Activated CD4-positive, alpha-beta memory T cell treated with anti-CD3 and anti-CD28 coated beads for 36 hours (primary cell): ENCODE results near the gene CUBN. TPM values are rescaled to one million over a fixed set of nuclear protein-coding genes. Genes with fewer than 3 reads are reported as not detected.
A peak's percentile ranks its signal among the peaks of the same experiment; 100 is the strongest.

ENCODE experiments used
- CTCF ChIA-PET: fragments of 350-600 bp; sonication (Branson Sonifier 250); formaldehyde crosslinking; loops from one replicate; lab custom pipeline; 2021; ENCODE audit warnings: antibody characterized with exemption, inconsistent platforms; lab: Charles Lee
- POLR2A ChIA-PET: fragments of 350-600 bp; sonication (Branson Sonifier 250); formaldehyde crosslinking; loops from one replicate; lab custom pipeline; 2021; ENCODE audit warnings: antibody characterized with exemption; lab: Charles Lee
- DNase-seq: peaks from one replicate; pipeline ENCODE4 v3.0.0-alpha.2; 2020
- H3K27ac Mint-ChIP-seq: one replicate; pipeline ENCODE4 v1.8.0; 2021; ENCODE audit warnings: mixed read lengths
- H3K27me3 Mint-ChIP-seq: one replicate; pipeline ENCODE4 v1.8.0; 2021; ENCODE audit warnings: mixed read lengths
- H3K36me3 Mint-ChIP-seq: one replicate; pipeline ENCODE4 v1.8.0; 2021; ENCODE audit warnings: mixed read lengths
- H3K4me1 Mint-ChIP-seq: one replicate; pipeline ENCODE4 v1.8.0; 2021; ENCODE audit warnings: low read depth, mixed read lengths
- H3K4me3 Mint-ChIP-seq: one replicate; pipeline ENCODE4 v1.8.0; 2021; ENCODE audit warnings: mild to moderate bottlenecking, mixed read lengths
- H3K9me3 Mint-ChIP-seq: one replicate; pipeline ENCODE4 v1.8.0; 2021; ENCODE audit warnings: mixed read lengths
- intact Hi-C: fragments of 100-400 bp; cut with micrococcal nuclease; formaldehyde crosslinking; loops from one replicate; pipeline ENCODE4 v1.15.1; 2023
- total RNA-seq, 2 experiments: library from RNA; stranded (reverse); gene quantifications; one replicate each; pipeline ENCODE4 v1.2.3, GENCODE V29; 2021

CUBN gene
- total RNA-seq, 2 experiments from 2014 or later, result 0.24 to 0.31 TPM

DNA sequence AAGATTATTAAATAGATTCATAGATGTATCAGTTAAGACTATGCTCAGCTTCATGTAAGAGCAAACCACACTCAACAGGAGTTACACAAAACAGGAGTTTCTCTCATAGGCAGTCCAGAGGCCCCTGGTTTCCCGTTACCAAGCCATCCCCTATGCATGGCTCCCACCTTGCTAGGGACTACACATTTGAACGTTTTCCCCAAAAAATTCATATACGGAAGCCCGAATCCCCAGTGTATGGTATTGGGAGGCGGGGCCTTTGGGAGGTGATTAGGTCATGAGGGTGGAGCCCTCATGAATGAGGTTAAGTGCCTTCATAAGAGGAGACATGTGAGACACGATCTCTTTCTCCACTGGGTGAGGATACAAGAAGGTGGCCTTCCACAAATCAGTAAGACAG lies 341.5 kb downstream of the CUBN start:
- ChIA-PET POLR2A (interaction anchor here (0.6 to 1.1 kb wide), 2 partner anchors 29 to 830 kb away, joined by 3 read pairs; partner anchors contain the start of gene RSU1), CTCF (interaction anchor here (0.7 to 1.5 kb wide), 2 partner anchors 9 to 30 kb away, joined by 3 read pairs; partner anchors contain the start of gene RSU1)
- Mint-ChIP-seq H3K27ac (peak overlapping the region; percentile 86), H3K4me3 (peak overlapping the region; percentile 59), H3K36me3 (peaks cover 22% of the 10 kb centered on the region), H3K9me3 (peaks cover 2% of the 10 kb centered on the region), H3K4me1 (peaks cover 27% of the 10 kb centered on the region), H3K27me3 (no peaks in the 10 kb centered on the region)
- intact Hi-C loops, result no loop called here
- DNase-seq, result peak; percentile 51

- ChIA-PET CTCF (interaction anchor here (1.1 kb wide), 1 partner anchor 30 kb away, joined by 3 read pairs; the partner anchor contains the start of gene RSU1), POLR2A (interaction anchor here (1.1 kb wide), 1 partner anchor 30 kb away, joined by 3 read pairs; the partner anchor contains the start of gene RSU1)
- Mint-ChIP-seq H3K27me3 (no peaks in the 10 kb centered on the region), H3K4me3 (peak overlapping the region; percentile 59), H3K9me3 (peaks cover 2% of the 10 kb centered on the region), H3K27ac (peak overlapping the region; percentile 86), H3K36me3 (peaks cover 22% of the 10 kb centered on the region), H3K4me1 (peaks cover 27% of the 10 kb centered on the region)
- intact Hi-C loops, result loop anchor here (1.0 kb wide), 3 partner anchors 8 to 238 kb away; partner anchors contain the start of gene RSU1
- DNase-seq, result peak; percentile 81
Observed at GRCh38 chr10:16787361-16787791, 342.2 kb downstream of the CUBN start.

DNA sequence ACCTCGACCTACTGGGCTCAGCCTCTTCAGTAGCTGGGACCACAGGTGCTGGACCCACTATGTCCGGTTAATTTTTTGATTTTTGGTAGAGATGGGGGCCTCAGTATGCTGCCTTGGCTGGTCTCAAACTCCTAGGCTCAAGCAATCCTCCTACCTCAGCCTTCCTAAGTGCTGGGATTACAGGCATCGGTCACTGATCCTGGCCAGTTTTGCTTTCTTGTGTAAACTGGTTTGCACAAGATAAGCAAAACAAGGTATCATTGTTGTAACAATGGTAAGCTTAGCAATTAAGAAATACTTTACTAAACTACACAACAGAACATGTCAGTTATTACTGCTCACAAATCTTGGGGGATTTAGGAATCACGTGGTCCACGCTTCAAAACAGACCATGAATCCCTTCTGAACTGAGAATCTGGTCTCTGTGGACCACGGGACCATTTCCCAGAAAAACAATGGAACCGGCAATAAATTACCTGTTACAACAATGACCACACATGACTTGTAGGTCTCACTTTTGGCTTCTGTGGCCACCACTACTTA lies 349.2 kb downstream of the CUBN start:
- POLR2A ChIA-PET, result no interaction called here

GRCh38 chr10:16779384-16779915 lies 350.2 kb downstream of the CUBN start:
- peaks cover 30% of the 10 kb centered on the region for H3K4me1 Mint-ChIP-seq
- ChIA-PET POLR2A (interaction anchor here (1.0 kb wide), 1 partner anchor 38 kb away, joined by 5 read pairs; the partner anchor contains the start of gene RSU1), CTCF (interaction anchor here (1.1 to 1.9 kb wide), 3 partner anchors 30 to 38 kb away, joined by 3 to 5 read pairs (median 3); partner anchors contain the start of gene RSU1)
- no peaks in the 10 kb centered on the region for H3K27me3 Mint-ChIP-seq
- H3K4me3 Mint-ChIP-seq, result peak overlapping the region; percentile 1
- intact Hi-C loops, result loop anchor here (1.0 to 10.0 kb wide), 9 partner anchors 8 to 665 kb away; partner anchors contain the start of genes C1QL3, PTER, RSU1 and VIM
- peak; percentile 88 for DNase-seq
- H3K27ac Mint-ChIP-seq, result peak overlapping the region; percentile 64
- no peaks in the 10 kb centered on the region for H3K9me3 Mint-ChIP-seq
- peaks cover 20% of the 10 kb centered on the region for H3K36me3 Mint-ChIP-seq

More for the DNA sequence above, 349.2 kb downstream of the CUBN start:
- intact Hi-C loops, result no loop called here
- Mint-ChIP-seq H3K36me3 (peaks cover 20% of the 10 kb centered on the region), H3K27ac (no peak overlapping the region), H3K9me3 (peaks cover 2% of the 10 kb centered on the region), H3K4me1 (peaks cover 30% of the 10 kb centered on the region), H3K4me3 (no peak overlapping the region), H3K27me3 (no peaks in the 10 kb centered on the region)
- CTCF ChIA-PET, result interaction anchor here (0.7 to 1.6 kb wide), 4 partner anchors 9 to 878 kb away, joined by 3 to 5 read pairs (median 3); no protein-coding TSS in a partner anchor
- DNase-seq, result no peak

GRCh38 chr10:16777473-16778370 lies 351.9 kb downstream of the CUBN start:
- POLR2A ChIA-PET, result interaction anchor here (0.6 to 0.7 kb wide), 2 partner anchors 875 to 1130 kb away, joined by 3 read pairs; no protein-coding TSS in a partner anchor
- CTCF ChIA-PET, result interaction anchor here (0.6 to 1.9 kb wide), 18 partner anchors 9 to 1143 kb away, joined by 3 to 10 read pairs (median 3); partner anchors contain the start of gene RSU1
- intact Hi-C loops, result loop anchor here (1.0 to 10.0 kb wide), 7 partner anchors 31 to 875 kb away; partner anchors contain the start of genes C1QL3, PTER and VIM
- no peak overlapping the region for H3K4me3 Mint-ChIP-seq
- no peaks in the 10 kb centered on the region for H3K9me3 Mint-ChIP-seq
- H3K27ac Mint-ChIP-seq, result peak overlapping the region; percentile 40
- DNase-seq, result no peak
- H3K27me3 Mint-ChIP-seq, result no peaks in the 10 kb centered on the region
- H3K4me1 Mint-ChIP-seq, result peaks cover 30% of the 10 kb centered on the region
- peaks cover 14% of the 10 kb centered on the region for H3K36me3 Mint-ChIP-seq

DNA sequence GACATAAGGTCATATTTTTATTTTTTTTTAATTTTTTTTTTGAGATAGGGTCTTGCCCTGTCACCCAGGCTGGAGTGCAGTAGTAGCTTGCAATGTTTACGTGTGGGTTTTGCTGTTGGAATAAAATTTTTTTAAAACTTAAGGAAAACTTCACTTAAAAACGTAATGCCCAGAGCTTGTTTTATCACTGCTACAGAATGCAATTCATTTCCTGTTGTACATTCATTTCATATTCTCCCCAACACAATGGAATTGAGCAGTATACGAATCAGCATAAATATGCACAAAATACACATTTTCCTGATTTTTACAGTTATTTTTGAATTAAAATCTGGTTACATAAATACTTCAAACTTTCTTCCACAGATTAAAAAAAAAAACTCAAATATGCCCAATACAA lies 352.7 kb downstream of the CUBN start:
- ChIA-PET CTCF (interaction anchor here (0.9 to 1.7 kb wide), 6 partner anchors 10 to 941 kb away, joined by 3 to 10 read pairs (median 5); no protein-coding TSS in a partner anchor), POLR2A (interaction anchor here (0.6 kb wide), 1 partner anchor 874 kb away, joined by 3 read pairs; no protein-coding TSS in a partner anchor)
- Mint-ChIP-seq H3K4me1 (peaks cover 30% of the 10 kb centered on the region), H3K36me3 (peaks cover 14% of the 10 kb centered on the region), H3K27ac (no peak overlapping the region), H3K4me3 (no peak overlapping the region), H3K27me3 (no peaks in the 10 kb centered on the region), H3K9me3 (no peaks in the 10 kb centered on the region)
- no peak for DNase-seq
- intact Hi-C loops, result loop anchor here (1.0 to 10.0 kb wide), 5 partner anchors 115 to 875 kb away; partner anchors contain the start of genes C1QL3 and VIM

Other genes starting within 250 kb of the CUBN start
- 1 to 10 TPM; 5.0 to 5.8 TPM for gene TRDMT1, start 71.9 kb upstream of the CUBN start, total RNA-seq
- 100 to 1,000 TPM; 515 to 525 TPM for gene VIM, start 98.4 kb upstream of the CUBN start, total RNA-seq